T-helper 2 cell treated with Interferon-gamma antibody and Interleukin-4, amounts not matched to agents 5 μg/mL and 100 μg/mL, for 36 hours (primary cell): ENCODE results near the gene MMAA.
"Not testable (repeated sequence)": the region's sequence is repeated elsewhere in the genome, so short reads cannot be mapped to it uniquely, and the experiment has no call there.

Experiments used
- DNase-seq: peaks from one replicate; pipeline ENCODE4 v3.0.0; 2021; ENCODE audit warnings: low spot score
- H3K27ac Mint-ChIP-seq: one replicate; pipeline ENCODE4 v1.8.0; 2021; ENCODE audit warnings: mild to moderate bottlenecking, mixed read lengths
- H3K27me3 Mint-ChIP-seq: one replicate; pipeline ENCODE4 v1.8.0; 2021; ENCODE audit warnings: low read depth, mixed read lengths
- H3K36me3 Mint-ChIP-seq: one replicate; pipeline ENCODE4 v1.8.0; 2021; ENCODE audit warnings: low read depth, mixed read lengths
- H3K4me1 Mint-ChIP-seq: one replicate; pipeline ENCODE4 v1.8.0; 2021; ENCODE audit warnings: low read depth, mixed read lengths
- H3K4me3 Mint-ChIP-seq: one replicate; pipeline ENCODE4 v1.8.0; 2022; ENCODE audit warnings: mild to moderate bottlenecking, moderate library complexity, mixed read lengths
- H3K9me3 Mint-ChIP-seq: one replicate; pipeline ENCODE4 v1.8.0; 2021; ENCODE audit warnings: mixed read lengths

Gene MMAA

GRCh38 chr4:145618932-145619638 is at the start of gene MMAA:
TSS of gene MMAA (plus strand) at chr4:145619385. CDS start at chr4:145639140, 19,755 bp downstream.
- peak; percentile 97 for DNase-seq
- Mint-ChIP-seq H3K27me3 (no peaks in the 10 kb centered on the region), H3K4me1 (peaks cover 38% of the 10 kb centered on the region), H3K4me3 (peak within 1 kb of the TSS; percentile 98), H3K27ac (peak within 1 kb of the TSS; percentile 99), H3K36me3 (peaks cover 13% of the 10 kb centered on the region), H3K9me3 (peaks cover 4% of the 10 kb centered on the region)

- H3K4me1 Mint-ChIP-seq, H3K9me3 Mint-ChIP-seq, H3K4me3 Mint-ChIP-seq, DNase-seq, H3K27ac Mint-ChIP-seq, H3K36me3 Mint-ChIP-seq: not testable (repeated sequence)
- H3K27me3 Mint-ChIP-seq: peaks cover 21% of the 10 kb centered on the region
These were observed 44.6 kb upstream of the MMAA start for GRCh38 chr4:145574546-145574945.

- Mint-ChIP-seq H3K4me3 (no peak overlapping the region), H3K36me3 (no peaks in the 10 kb centered on the region), H3K9me3 (no peaks in the 10 kb centered on the region), H3K27me3 (peaks cover 21% of the 10 kb centered on the region), H3K4me1 (no peaks in the 10 kb centered on the region), H3K27ac (no peak overlapping the region)
- no peak for DNase-seq
These were observed 38.3 kb upstream of the MMAA start for GRCh38 chr4:145580906-145581305.

GRCh38 chr4:145583191-145584055 is 35.8 kb upstream of the MMAA start:
- Mint-ChIP-seq H3K27ac (no peak overlapping the region), H3K9me3 (no peaks in the 10 kb centered on the region), H3K4me1 (no peaks in the 10 kb centered on the region), H3K27me3 (peaks cover 14% of the 10 kb centered on the region), H3K4me3 (no peak overlapping the region), H3K36me3 (no peaks in the 10 kb centered on the region)
- DNase-seq: no peak

GRCh38 chr4:145587088-145587754 is 32.0 kb upstream of the MMAA start:
- Mint-ChIP-seq H3K4me3 (no peak overlapping the region), H3K4me1 (no peaks in the 10 kb centered on the region), H3K27ac (no peak overlapping the region), H3K9me3 (no peaks in the 10 kb centered on the region), H3K27me3 (peaks cover 20% of the 10 kb centered on the region), H3K36me3 (no peaks in the 10 kb centered on the region)
- no peak for DNase-seq

GRCh38 chr4:145589381-145589780 is 29.8 kb upstream of the MMAA start:
- H3K27me3 Mint-ChIP-seq: peaks cover 22% of the 10 kb centered on the region
- not testable (repeated sequence) for H3K36me3 Mint-ChIP-seq, H3K4me1 Mint-ChIP-seq, H3K27ac Mint-ChIP-seq, DNase-seq, H3K9me3 Mint-ChIP-seq, H3K4me3 Mint-ChIP-seq

- Mint-ChIP-seq H3K4me1 (no peaks in the 10 kb centered on the region), H3K27ac (no peak overlapping the region), H3K27me3 (peaks cover 24% of the 10 kb centered on the region)
These were observed 29.1 kb upstream of the MMAA start for GRCh38 chr4:145589916-145590702.

GRCh38 chr4:145602129-145602760 is 16.9 kb upstream of the MMAA start:
- peaks cover 19% of the 10 kb centered on the region for H3K9me3 Mint-ChIP-seq
- H3K4me3 Mint-ChIP-seq: no peak overlapping the region
- H3K27ac Mint-ChIP-seq: no peak overlapping the region
- no peaks in the 10 kb centered on the region for H3K36me3 Mint-ChIP-seq
- no peak for DNase-seq
- no peaks in the 10 kb centered on the region for H3K4me1 Mint-ChIP-seq
- peaks cover 38% of the 10 kb centered on the region for H3K27me3 Mint-ChIP-seq

More at GRCh38 chr4:145589916-145590702, 29.1 kb upstream of the MMAA start:
- DNase-seq: no peak
- Mint-ChIP-seq H3K9me3 (no peaks in the 10 kb centered on the region), H3K36me3 (no peaks in the 10 kb centered on the region), H3K4me3 (no peak overlapping the region)

GRCh38 chr4:145605941-145606340 is 13.2 kb upstream of the MMAA start:
- Mint-ChIP-seq H3K27me3 (peaks cover 32% of the 10 kb centered on the region), H3K4me3 (no peak overlapping the region), H3K27ac (no peak overlapping the region), H3K9me3 (peaks cover 16% of the 10 kb centered on the region), H3K4me1 (no peaks in the 10 kb centered on the region), H3K36me3 (no peaks in the 10 kb centered on the region)
- no peak for DNase-seq

GRCh38 chr4:145609481-145610427 is 9.4 kb upstream of the MMAA start:
- H3K4me3 Mint-ChIP-seq: no peak overlapping the region
- peak; percentile 35 for DNase-seq
- peaks cover 16% of the 10 kb centered on the region for H3K27me3 Mint-ChIP-seq
- no peak overlapping the region for H3K27ac Mint-ChIP-seq
- H3K36me3 Mint-ChIP-seq: no peaks in the 10 kb centered on the region
- peaks cover 2% of the 10 kb centered on the region for H3K4me1 Mint-ChIP-seq
- H3K9me3 Mint-ChIP-seq: peaks cover 16% of the 10 kb centered on the region

GRCh38 chr4:145613566-145614232 is 5.5 kb upstream of the MMAA start:
- H3K36me3 Mint-ChIP-seq: no peaks in the 10 kb centered on the region
- H3K4me1 Mint-ChIP-seq: peaks cover 12% of the 10 kb centered on the region
- H3K9me3 Mint-ChIP-seq: no peaks in the 10 kb centered on the region
- peaks cover 2% of the 10 kb centered on the region for H3K27me3 Mint-ChIP-seq
- no peak for DNase-seq
- no peak overlapping the region for H3K4me3 Mint-ChIP-seq
- H3K27ac Mint-ChIP-seq: no peak overlapping the region

- peaks cover 2% of the 10 kb centered on the region for H3K27me3 Mint-ChIP-seq
These were observed 5.0 kb upstream of the MMAA start for GRCh38 chr4:145614233-145614610.

More at GRCh38 chr4:145614233-145614610, 5.0 kb upstream of the MMAA start:
- Mint-ChIP-seq H3K36me3 (no peaks in the 10 kb centered on the region), H3K9me3 (no peaks in the 10 kb centered on the region), H3K4me3 (no peak overlapping the region), H3K27ac (no peak overlapping the region), H3K4me1 (peaks cover 12% of the 10 kb centered on the region)
- no peak for DNase-seq
